K562 (cell line): ENCODE measurements around the gene INPP5D. TPM values are rescaled to one million over a fixed set of nuclear protein-coding genes. Genes with fewer than 3 reads are reported as not detected.
A peak's percentile ranks its signal among the peaks of the same experiment; 100 is the strongest.

Source experiments
- ARID1B ChIP-seq: fragments of 450-650 bp; IDR thresholded peaks from 2 replicates; pipeline ENCODE4 v1.6.1; 2016; ENCODE audit warnings: antibody characterized with exemption, mild to moderate bottlenecking, inconsistent platforms
- CREBBP ChIP-seq: IDR thresholded peaks from one replicate; pipeline ENCODE4 v1.6.1; 2012; ENCODE audit warnings: low read depth, mild to moderate bottlenecking, control low read depth, inconsistent platforms, low read length
- ELF2 ChIP-seq: fragments of 250-450 bp; sonication (Bioruptor Pico); IDR thresholded peaks from 2 replicates; pipeline ENCODE4 v1.5.0; 2021; ENCODE audit warnings: mild to moderate bottlenecking
- EP300 ChIP-seq: IDR thresholded peaks from 2 replicates; pipeline ENCODE4 v1.6.1; 2012; ENCODE audit warnings: low read length, improper control_type of control experiment
- ETS2 ChIP-seq: IDR thresholded peaks from 2 replicates; pipeline ENCODE4 v1.6.1; 2016; ENCODE audit warnings: borderline replicate concordance, missing genetic modification characterization, mild to moderate bottlenecking, moderate library complexity, missing compliant biosample characterization; ENCODE audit not compliant: poor library complexity, severe bottlenecking
- GTF2A2 ChIP-seq: IDR thresholded peaks from 2 replicates; pipeline ENCODE4 v1.6.1; 2016; ENCODE audit warnings: mild to moderate bottlenecking, missing genetic modification characterization, missing compliant biosample characterization
- HNRNPK ChIP-seq: fragments of 200-400 bp; formaldehyde crosslinking; IDR thresholded peaks from one replicate; pipeline ENCODE4 v1.6.1; 2018; ENCODE audit warnings: mild to moderate bottlenecking, low read depth, low read length; ENCODE audit not compliant: poor library complexity, severe bottlenecking
- MCM5 ChIP-seq: fragments of 450-650 bp; IDR thresholded peaks from 2 replicates; pipeline ENCODE4 v1.6.1; 2016; ENCODE audit warnings: low read depth
- MECOM ChIP-seq: fragments of 250-450 bp; sonication (Bioruptor Pico); IDR thresholded peaks from 2 replicates; pipeline ENCODE4 v1.8.0; 2022; ENCODE audit warnings: inconsistent platforms
- SETDB1 ChIP-seq: IDR thresholded peaks from one replicate; pipeline ENCODE4 v1.6.1; 2012; ENCODE audit warnings: low read length, control low read depth, inconsistent platforms
- SIN3B ChIP-seq: fragments of 450-650 bp; IDR thresholded peaks from 2 replicates; pipeline ENCODE4 v1.6.1; 2017; ENCODE audit warnings: low read depth, mild to moderate bottlenecking, moderate library complexity
- SLC30A9 ChIP-seq: fragments of 250-450 bp; sonication (Bioruptor Pico); IDR thresholded peaks from 2 replicates; pipeline ENCODE4 v1.8.0; 2022; ENCODE audit warnings: mild to moderate bottlenecking, moderate library complexity
- TARDBP ChIP-seq: fragments of 450-650 bp; IDR thresholded peaks from 2 replicates; pipeline ENCODE4 v1.6.1; 2016
- ZNF354B ChIP-seq: fragments of 250-450 bp; sonication (Bioruptor Pico); IDR thresholded peaks from 2 replicates; pipeline ENCODE4 v1.4.0; 2020
- ZNF699 ChIP-seq: fragments of 250-450 bp; sonication (Bioruptor Pico); IDR thresholded peaks from 2 replicates; pipeline ENCODE4 v1.8.0; 2021; ENCODE audit warnings: mild to moderate bottlenecking, moderate library complexity; ENCODE audit not compliant: insufficient replicate concordance
- polyA plus RNA-seq, 8 experiments: library from polyadenylated mRNA; depleted of rRNA in 4 of 8; stranded (reverse) in 5 of 8; unstranded in 3 of 8; fragments of >200 nt; fragmentation: Nextera tagmentation in 2 of 8; fragmentation: Illumina TruSeq in 1 of 8; extraction: Ambion mirVana in 2 of 8; extraction: Trizol in 1 of 8; gene quantifications; 2 replicates each; pipeline versions ENCODE4 v1.2.1 to v1.2.3, GENCODE V29; 2011 to 2014; ENCODE audit warnings: inconsistent platforms in 1 of 8, missing spikeins in 1 of 8
- total RNA-seq, 7 experiments: library from RNA; depleted of rRNA in 6 of 7; stranded (reverse); fragments of >200 nt in 6 of 7; fragmentation: Illumina TruSeq in 2 of 7; extraction: Trizol in 2 of 7; gene quantifications; 2 replicates each; pipeline versions ENCODE4 v1.2.1 to v1.2.3, GENCODE V29; 2011 to 2021; ENCODE audit warnings: low replicate concordance in 1 of 7
- TF ChIP-seq, protein P1 (sequence below): fragments of 250-450 bp; sonication (Bioruptor Pico); IDR thresholded peaks from 2 replicates; pipeline ENCODE4 v1.5.0; 2021; ENCODE audit warnings: mild to moderate bottlenecking, moderate library complexity
- TF ChIP-seq, protein P2 (sequence below): sonication (generic); formaldehyde crosslinking; IDR thresholded peaks from 2 replicates; pipeline ENCODE4 v1.9.0; 2022; ENCODE audit warnings: mild to moderate bottlenecking, missing genetic modification reagents
- TF ChIP-seq, protein P3 (sequence below), 2 experiments: fragments of 150-350 bp in 1 of 2; IDR thresholded peaks; 2 replicates each; pipeline ENCODE4 v1.6.1; 2012 to 2016; ENCODE audit warnings: low read depth in 2 of 2, low read length in 2 of 2, mild to moderate bottlenecking in 1 of 2, moderate library complexity in 1 of 2
- TF ChIP-seq, protein P4 (sequence below): IDR thresholded peaks from 2 replicates; pipeline ENCODE4 v1.6.1; 2014; ENCODE audit warnings: antibody characterized with exemption

The INPP5D gene
- total and polyA plus RNA-seq, 9 of the 15 experiments (the other 6 are each of a cell fraction or from before 2014, with no cell fraction given): 0.55 to 6.2 (median 2.2) TPM

DNA sequence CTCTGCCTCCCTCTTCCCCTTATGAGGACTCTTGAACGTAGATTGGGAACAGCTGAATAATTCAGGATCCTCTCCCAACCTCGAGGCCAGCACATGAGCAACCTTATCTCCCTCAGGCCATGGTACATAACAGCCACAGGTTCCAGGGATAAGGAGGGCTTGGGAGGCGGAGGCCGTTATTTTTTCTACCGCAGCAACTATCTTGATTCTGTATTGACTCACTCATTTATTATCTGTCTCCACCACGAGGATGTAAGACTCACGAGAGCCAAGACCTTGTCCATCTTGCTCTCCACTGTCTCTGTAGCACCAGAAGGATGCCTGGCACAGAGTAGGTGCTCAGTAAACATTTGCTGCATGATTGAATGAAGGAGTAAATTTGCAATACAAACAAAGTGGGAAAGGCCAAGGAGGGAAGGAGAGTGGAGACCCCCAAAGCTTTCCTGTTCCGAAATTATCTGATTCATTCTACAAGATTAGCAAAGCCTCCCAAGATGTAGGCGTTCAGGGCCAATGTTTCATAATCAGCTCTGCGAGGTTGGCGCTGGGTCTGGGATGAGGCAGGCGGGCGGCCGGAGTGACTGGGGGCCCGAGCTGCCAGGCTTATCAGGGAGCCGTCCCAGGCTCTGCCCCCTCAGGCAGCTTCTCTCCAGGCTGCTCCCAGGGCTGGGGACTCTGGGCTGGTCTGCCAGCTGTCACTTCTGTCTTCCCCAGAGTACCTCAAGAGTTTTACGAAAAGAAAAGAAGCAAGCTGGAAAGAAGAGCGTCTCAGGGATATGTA is 31.6 kb downstream of the INPP5D start (continued):
- no peak for TF ChIP-seq HNRNPK
- no peak for TF ChIP-seq SLC30A9 (CRISPR knock-in tag)
- TF ChIP-seq, protein P1, sequence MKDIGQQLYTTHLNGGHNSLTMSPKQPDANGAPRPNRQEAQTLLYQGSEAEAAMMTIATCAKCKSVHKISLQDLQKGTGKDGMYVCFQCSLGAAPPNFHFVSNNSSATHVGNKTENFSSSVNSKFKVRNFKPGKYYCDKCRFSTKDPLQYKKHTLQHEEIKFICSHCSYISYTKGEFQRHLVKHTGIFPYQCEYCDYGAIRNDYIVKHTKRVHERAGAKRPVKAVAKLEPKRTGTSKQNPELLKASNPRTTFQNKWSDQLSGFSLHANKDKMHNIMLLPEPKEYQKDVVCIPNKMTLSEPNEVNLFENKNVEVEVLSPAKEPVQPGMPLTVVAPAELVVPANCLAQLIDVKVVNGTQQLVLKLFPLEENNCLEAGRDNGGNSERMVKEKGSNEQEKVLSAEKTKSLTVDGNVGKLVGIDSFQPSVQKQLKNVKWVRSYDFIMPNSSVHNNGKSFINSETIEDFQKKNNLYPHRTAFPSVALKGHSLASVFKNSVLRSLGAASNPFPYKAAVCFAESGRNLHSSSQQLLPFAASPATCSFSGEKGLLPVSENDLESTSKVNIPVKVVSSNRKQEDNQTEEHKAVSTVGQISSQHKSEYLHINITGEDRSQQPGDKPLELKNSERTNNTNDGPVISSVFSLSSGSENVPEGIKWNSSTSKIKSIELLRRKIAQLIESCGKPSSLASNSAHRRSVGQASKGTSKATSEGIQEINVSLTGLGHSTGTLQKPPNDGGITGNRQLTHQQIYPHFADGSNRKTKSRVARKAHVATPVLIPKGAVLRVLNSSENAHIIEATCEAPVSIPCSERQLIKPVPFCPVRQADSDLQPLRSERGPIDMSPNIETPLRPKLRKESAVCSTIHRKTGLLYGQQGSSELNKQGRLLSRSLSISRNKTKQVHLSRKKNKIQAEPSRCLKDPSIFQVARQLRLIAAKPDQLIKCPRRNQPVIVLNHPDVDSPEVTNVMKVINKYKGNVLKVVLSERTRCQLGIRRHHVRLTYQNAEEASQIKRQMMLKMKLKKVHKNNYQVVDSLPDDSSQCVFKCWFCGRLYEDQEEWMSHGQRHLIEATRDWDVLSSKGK: no peak
- TF ChIP-seq, protein P2, sequence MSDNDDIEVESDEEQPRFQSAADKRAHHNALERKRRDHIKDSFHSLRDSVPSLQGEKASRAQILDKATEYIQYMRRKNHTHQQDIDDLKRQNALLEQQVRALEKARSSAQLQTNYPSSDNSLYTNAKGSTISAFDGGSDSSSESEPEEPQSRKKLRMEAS: peak; percentile 82
- no peak for TF ChIP-seq SIN3B
- no peak for TF ChIP-seq ZNF699 (CRISPR knock-in tag)
- peak; percentile 85 for TF ChIP-seq MECOM (CRISPR knock-in tag)
- TF ChIP-seq EP300: peak; percentile 99
- no peak for TF ChIP-seq GTF2A2 (tag)
- TF ChIP-seq MCM5: no peak
- TF ChIP-seq, protein P3, sequence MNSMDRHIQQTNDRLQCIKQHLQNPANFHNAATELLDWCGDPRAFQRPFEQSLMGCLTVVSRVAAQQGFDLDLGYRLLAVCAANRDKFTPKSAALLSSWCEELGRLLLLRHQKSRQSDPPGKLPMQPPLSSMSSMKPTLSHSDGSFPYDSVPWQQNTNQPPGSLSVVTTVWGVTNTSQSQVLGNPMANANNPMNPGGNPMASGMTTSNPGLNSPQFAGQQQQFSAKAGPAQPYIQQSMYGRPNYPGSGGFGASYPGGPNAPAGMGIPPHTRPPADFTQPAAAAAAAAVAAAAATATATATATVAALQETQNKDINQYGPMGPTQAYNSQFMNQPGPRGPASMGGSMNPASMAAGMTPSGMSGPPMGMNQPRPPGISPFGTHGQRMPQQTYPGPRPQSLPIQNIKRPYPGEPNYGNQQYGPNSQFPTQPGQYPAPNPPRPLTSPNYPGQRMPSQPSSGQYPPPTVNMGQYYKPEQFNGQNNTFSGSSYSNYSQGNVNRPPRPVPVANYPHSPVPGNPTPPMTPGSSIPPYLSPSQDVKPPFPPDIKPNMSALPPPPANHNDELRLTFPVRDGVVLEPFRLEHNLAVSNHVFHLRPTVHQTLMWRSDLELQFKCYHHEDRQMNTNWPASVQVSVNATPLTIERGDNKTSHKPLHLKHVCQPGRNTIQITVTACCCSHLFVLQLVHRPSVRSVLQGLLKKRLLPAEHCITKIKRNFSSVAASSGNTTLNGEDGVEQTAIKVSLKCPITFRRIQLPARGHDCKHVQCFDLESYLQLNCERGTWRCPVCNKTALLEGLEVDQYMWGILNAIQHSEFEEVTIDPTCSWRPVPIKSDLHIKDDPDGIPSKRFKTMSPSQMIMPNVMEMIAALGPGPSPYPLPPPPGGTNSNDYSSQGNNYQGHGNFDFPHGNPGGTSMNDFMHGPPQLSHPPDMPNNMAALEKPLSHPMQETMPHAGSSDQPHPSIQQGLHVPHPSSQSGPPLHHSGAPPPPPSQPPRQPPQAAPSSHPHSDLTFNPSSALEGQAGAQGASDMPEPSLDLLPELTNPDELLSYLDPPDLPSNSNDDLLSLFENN (IDR thresholded peaks at IDR 0.05; ENCODE audit: low read depth in 2 of 2, low read length in 2 of 2): peak in 1 of 2 experiments; percentile 93; a peak in 2 of 4 replicates
- no peak for TF ChIP-seq ELF2 (CRISPR knock-in tag)
- no peak for TF ChIP-seq CREBBP
- TF ChIP-seq ARID1B: peak; percentile 99
- peak; percentile 72; the same call in 1 of the 2 replicates for TF ChIP-seq TARDBP
- TF ChIP-seq ETS2: no peak
- no peak for TF ChIP-seq SETDB1
- TF ChIP-seq, protein P4, sequence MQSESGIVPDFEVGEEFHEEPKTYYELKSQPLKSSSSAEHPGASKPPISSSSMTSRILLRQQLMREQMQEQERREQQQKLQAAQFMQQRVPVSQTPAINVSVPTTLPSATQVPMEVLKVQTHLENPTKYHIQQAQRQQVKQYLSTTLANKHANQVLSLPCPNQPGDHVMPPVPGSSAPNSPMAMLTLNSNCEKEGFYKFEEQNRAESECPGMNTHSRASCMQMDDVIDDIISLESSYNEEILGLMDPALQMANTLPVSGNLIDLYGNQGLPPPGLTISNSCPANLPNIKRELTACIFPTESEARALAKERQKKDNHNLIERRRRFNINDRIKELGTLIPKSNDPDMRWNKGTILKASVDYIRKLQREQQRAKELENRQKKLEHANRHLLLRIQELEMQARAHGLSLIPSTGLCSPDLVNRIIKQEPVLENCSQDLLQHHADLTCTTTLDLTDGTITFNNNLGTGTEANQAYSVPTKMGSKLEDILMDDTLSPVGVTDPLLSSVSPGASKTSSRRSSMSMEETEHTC: peak; percentile 96
- no peak for TF ChIP-seq ZNF354B (CRISPR knock-in tag)
